Activated CD8-positive, alpha-beta T cell treated with anti-CD3 and anti-CD28 coated beads, Interleukin-2, amount 10 ng/mL, durations not matched to agents 7 days and 5 days (primary cell): ENCODE data around the gene OSBP2. TPM values are rescaled to one million over a fixed set of nuclear protein-coding genes. Genes with fewer than 3 reads are reported as not detected.
A peak's percentile ranks its signal among the peaks of the same experiment; 100 is the strongest.

Experiments used
- ATAC-seq: fragments of 150-1000 bp; cut with Tn5 transposase; one replicate; pipeline ENCODE4 v1.10.0; 2021; ENCODE audit warnings: moderate library complexity
- CTCF ChIA-PET: fragments of 350-600 bp; sonication (Branson Sonifier 250); formaldehyde crosslinking; loops from one replicate; lab custom pipeline; 2021; ENCODE audit warnings: antibody characterized with exemption; lab: Charles Lee
- POLR2A ChIA-PET: fragments of 350-600 bp; sonication (Branson Sonifier 250); formaldehyde crosslinking; loops from one replicate; lab custom pipeline; 2021; ENCODE audit warnings: antibody characterized with exemption; lab: Charles Lee
- DNase-seq: peaks from one replicate; pipeline ENCODE4 v3.0.0-alpha.2; 2020
- H3K27ac Mint-ChIP-seq: one replicate; pipeline ENCODE4 v1.8.0; 2021; ENCODE audit warnings: mild to moderate bottlenecking, mixed read lengths
- H3K27me3 Mint-ChIP-seq: one replicate; pipeline ENCODE4 v1.8.0; 2021; ENCODE audit warnings: low read depth, mixed read lengths
- H3K36me3 Mint-ChIP-seq: one replicate; pipeline ENCODE4 v1.8.0; 2021; ENCODE audit warnings: low read depth, mixed read lengths
- H3K4me1 Mint-ChIP-seq: one replicate; pipeline ENCODE4 v1.8.0; 2021; ENCODE audit warnings: low read depth, mixed read lengths
- H3K4me3 Mint-ChIP-seq: one replicate; pipeline ENCODE4 v1.8.0; 2021; ENCODE audit warnings: mild to moderate bottlenecking, mixed read lengths
- H3K9me3 Mint-ChIP-seq: one replicate; pipeline ENCODE4 v1.8.0; 2022; ENCODE audit warnings: mixed read lengths; ENCODE audit not compliant: insufficient read depth
- microRNA-seq: library from miRNA; unstranded; fragments of <30 nt; microRNA quantifications from one replicate; pipeline ENCODE4 v1.2.0, GENCODE V29; 2022
- total RNA-seq, 2 experiments: library from RNA; stranded (reverse); gene quantifications; one replicate each; pipeline ENCODE4 v1.2.3, GENCODE V29; 2021

The OSBP2 gene
- total RNA-seq, 2 experiments from 2014 or later = 0.42 to 0.55 TPM

DNA sequence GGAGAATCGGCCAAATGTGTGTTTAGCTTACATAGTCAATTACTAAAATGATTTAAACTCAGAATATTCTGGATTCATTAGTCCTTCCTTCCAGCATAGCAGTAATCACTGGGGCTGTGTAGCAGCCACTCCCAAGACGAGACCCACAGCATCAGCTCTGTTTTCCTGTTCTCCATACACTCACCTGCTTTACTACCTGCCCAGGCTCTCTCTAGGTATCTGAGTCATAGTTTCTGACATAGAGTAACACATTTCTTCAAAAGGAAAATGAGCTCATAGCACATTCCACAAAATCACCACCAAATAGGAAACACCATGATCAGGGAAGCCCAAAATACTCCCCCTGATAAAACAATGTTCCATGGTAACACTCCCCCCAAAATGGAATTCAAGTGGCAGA, 251.0 kb downstream of the OSBP2 start:
- no peaks in the 10 kb centered on the region for H3K27me3 Mint-ChIP-seq
- no peak overlapping the region for H3K4me3 Mint-ChIP-seq
- ATAC-seq = no peak
- H3K9me3 Mint-ChIP-seq = no peaks in the 10 kb centered on the region
- peaks cover 67% of the 10 kb centered on the region for H3K36me3 Mint-ChIP-seq
- no peak for DNase-seq
- POLR2A ChIA-PET = interaction anchor here (1.5 to 2.9 kb wide), 2 partner anchors 23 to 26 kb away, joined by 4 to 23 read pairs; partner anchors contain the start of genes MORC2 and TUG1
- peaks cover 57% of the 10 kb centered on the region for H3K4me1 Mint-ChIP-seq
- H3K27ac Mint-ChIP-seq = peak overlapping the region; percentile 56
- CTCF ChIA-PET = interaction anchor here (0.8 to 2.8 kb wide), 6 partner anchors 20 to 311 kb away, joined by 3 to 37 read pairs (median 4); partner anchors contain the start of genes SELENOM and TUG1

DNA sequence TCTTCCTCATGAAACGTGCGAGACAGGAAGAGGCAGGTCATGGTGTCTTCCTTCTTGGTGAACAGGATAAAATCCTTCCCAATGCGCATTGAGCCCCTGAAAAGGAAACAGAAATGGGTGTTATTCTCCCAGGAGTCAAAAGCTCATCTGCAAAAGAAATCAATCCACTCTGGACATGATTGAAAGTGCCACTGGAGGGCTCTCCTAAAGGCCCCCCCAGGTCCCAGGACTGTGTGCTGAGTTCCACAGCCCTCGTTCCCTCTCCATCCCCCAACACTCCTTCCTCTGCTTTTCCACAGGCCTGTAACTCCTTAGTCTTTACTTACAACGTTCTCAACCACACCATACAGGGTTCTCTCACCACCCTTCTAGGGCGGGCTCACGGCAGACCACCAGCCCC, 251.7 kb downstream of the OSBP2 start:
- Mint-ChIP-seq H3K27ac (peak overlapping the region; percentile 56), H3K9me3 (no peaks in the 10 kb centered on the region), H3K4me3 (no peak overlapping the region), H3K4me1 (peaks cover 55% of the 10 kb centered on the region), H3K36me3 (peaks cover 67% of the 10 kb centered on the region), H3K27me3 (no peaks in the 10 kb centered on the region)
- no peak for ATAC-seq
- no peak for DNase-seq
- ChIA-PET CTCF (interaction anchor here (0.9 to 2.8 kb wide), 7 partner anchors 20 to 161 kb away, joined by 3 to 37 read pairs (median 5); partner anchors contain the start of genes MORC2, SELENOM and TUG1), POLR2A (interaction anchor here (1.5 to 2.9 kb wide), 2 partner anchors 23 to 25 kb away, joined by 4 to 23 read pairs; partner anchors contain the start of genes MORC2 and TUG1)

DNA sequence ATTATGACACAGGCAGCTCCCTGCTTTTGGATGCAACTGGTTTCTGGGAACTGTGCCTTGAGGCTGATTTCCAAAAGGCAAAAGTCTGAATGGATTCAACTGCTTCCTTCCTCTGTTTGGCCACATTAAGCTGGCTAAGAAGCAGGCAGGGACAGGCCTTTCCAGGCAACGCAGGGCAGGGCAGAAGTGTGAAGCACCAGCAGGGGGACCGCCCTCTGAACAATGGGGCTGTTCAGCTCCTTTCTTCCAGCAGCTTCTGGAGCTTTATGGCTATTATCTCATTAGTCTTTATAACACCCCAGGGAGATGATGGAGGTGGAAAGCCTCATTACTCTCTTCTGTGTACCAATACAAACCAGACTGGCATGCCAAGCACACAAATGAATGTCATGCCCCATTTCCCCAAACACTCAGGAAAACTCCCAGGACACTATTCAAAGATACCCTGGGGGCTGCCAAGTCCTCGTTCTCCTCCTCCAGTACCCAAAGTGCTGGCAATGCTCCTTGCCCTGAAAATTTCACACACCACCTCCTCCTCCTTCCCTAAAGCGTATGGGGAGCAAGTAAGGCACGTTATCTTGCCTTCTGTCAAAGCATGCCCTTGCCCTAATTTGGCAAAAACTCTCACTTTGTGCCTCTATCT, 252.6 kb downstream of the OSBP2 start:
- Mint-ChIP-seq H3K27ac (no peak overlapping the region), H3K9me3 (no peaks in the 10 kb centered on the region), H3K4me3 (no peak overlapping the region), H3K36me3 (peaks cover 60% of the 10 kb centered on the region), H3K27me3 (no peaks in the 10 kb centered on the region), H3K4me1 (peaks cover 54% of the 10 kb centered on the region)
- ChIA-PET POLR2A (interaction anchor here (1.5 to 2.9 kb wide), 2 partner anchors 22 to 24 kb away, joined by 4 to 23 read pairs; partner anchors contain the start of genes MORC2 and TUG1), CTCF (interaction anchor here (0.9 to 2.8 kb wide), 5 partner anchors 19 to 137 kb away, joined by 3 to 37 read pairs (median 9); partner anchors contain the start of genes MORC2 and TUG1)
- no peak for DNase-seq
- ATAC-seq = no peak

DNA sequence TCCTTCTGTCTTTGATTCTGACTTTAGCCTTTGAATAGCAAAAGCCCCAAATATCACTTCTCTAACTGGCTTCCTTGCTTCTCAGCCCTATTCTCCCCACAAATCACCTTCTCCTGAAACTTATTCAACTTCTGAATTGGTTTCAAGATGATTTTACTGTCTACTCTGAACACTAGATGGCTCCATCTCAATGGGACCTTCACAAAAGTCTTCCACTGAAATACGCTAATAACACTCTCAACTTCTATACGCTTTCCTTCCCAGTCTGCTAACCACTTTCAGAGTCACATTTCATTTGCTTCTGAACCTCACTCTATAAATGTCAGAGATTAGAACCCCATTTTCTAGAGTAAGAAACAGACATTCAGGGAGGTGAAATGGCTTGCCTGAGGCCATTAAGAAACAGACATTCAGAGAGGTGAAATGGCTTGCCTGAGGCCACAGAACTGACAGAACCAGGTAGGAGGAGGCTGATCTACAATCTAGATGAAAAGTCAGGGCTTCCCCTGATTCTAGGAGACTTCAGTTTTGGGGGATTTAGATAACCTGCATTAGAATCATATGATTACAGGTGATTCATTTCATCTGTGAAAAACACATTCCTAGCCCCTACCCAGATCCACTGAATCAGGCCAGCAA, 253.3 kb downstream of the OSBP2 start:
- H3K4me1 Mint-ChIP-seq = peaks cover 55% of the 10 kb centered on the region
- no peak overlapping the region for H3K27ac Mint-ChIP-seq
- DNase-seq (no peak), ATAC-seq (no peak)
- H3K9me3 Mint-ChIP-seq = no peaks in the 10 kb centered on the region
- POLR2A ChIA-PET = no interaction called here
- no peak overlapping the region for H3K4me3 Mint-ChIP-seq
- CTCF ChIA-PET = interaction anchor here (0.8 to 2.8 kb wide), 7 partner anchors 18 to 137 kb away, joined by 3 to 37 read pairs (median 3); partner anchors contain the start of genes MORC2 and TUG1
- H3K36me3 Mint-ChIP-seq = peaks cover 62% of the 10 kb centered on the region
- no peaks in the 10 kb centered on the region for H3K27me3 Mint-ChIP-seq

DNA sequence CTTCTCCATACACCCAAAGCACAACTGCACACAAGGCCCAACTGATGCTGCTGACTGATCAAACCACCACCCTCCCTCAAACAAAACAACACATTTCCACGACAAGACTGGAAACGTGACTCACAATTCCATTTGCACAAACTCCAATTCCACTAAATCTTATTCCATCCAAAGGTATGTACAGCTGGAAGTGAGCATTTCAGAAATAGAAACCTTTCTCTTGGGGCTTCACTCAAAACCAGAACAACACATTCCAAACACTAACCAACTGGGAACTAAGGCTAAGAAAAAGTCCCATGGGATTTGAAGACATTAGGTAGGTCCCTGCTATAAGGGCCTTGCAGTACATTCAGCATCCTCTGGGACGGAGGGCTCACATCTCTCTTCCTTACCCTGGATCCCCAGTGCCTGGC, 254.3 kb downstream of the OSBP2 start:
- Mint-ChIP-seq H3K27ac (no peak overlapping the region), H3K27me3 (no peaks in the 10 kb centered on the region), H3K4me3 (no peak overlapping the region), H3K9me3 (no peaks in the 10 kb centered on the region), H3K4me1 (peaks cover 46% of the 10 kb centered on the region), H3K36me3 (peaks cover 57% of the 10 kb centered on the region)
- CTCF ChIA-PET = interaction anchor here (0.8 to 1.7 kb wide), 5 partner anchors 17 to 136 kb away, joined by 3 to 4 read pairs (median 3); no protein-coding TSS in a partner anchor
- POLR2A ChIA-PET = no interaction called here
- ATAC-seq = no peak
- DNase-seq = no peak

DNA sequence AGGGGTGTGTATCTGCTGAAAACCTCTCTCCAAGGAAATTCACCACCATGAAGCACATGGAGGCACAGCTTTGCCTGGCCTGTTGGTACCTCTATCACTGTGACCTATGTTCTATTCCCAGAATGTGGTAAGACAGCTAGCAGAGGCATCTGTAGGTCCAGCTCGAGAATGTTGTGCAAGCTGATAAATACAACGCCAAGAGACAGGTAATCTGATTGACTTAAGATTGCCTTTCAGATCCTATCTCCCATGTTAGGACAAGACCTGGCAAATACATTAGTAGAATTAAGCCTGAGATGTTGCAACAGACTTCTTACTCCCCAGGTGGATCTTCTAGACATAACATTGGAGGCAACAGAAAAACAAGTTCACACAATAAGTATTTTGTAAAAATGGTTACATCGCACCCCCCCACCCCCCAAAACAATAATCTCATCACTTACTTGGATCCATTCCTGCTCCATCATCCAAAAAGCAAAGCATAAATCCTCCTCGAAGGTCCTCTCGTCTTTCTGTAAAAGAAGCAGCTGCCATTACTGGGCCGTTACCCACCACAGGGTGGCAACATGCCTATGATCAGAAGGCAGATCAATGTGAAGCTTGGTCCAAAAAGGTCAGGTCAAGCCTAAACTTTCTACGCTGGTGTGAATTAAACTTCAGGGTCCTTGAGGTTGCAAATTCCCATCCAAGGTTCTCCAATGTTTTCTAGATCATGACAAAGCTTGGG, 255.4 kb downstream of the OSBP2 start:
- Mint-ChIP-seq H3K9me3 (no peaks in the 10 kb centered on the region), H3K27me3 (no peaks in the 10 kb centered on the region), H3K27ac (no peak overlapping the region), H3K4me1 (peaks cover 36% of the 10 kb centered on the region), H3K36me3 (peaks cover 54% of the 10 kb centered on the region), H3K4me3 (no peak overlapping the region)
- POLR2A ChIA-PET = interaction anchor here (0.6 to 0.9 kb wide), 2 partner anchors 18 to 28 kb away, joined by 3 read pairs; partner anchors contain the start of gene MORC2
- DNase-seq (no peak), ATAC-seq (no peak)
- CTCF ChIA-PET = interaction anchor here (0.6 to 2.9 kb wide), 4 partner anchors 65 to 280 kb away, joined by 3 to 14 read pairs (median 4); no protein-coding TSS in a partner anchor

DNA sequence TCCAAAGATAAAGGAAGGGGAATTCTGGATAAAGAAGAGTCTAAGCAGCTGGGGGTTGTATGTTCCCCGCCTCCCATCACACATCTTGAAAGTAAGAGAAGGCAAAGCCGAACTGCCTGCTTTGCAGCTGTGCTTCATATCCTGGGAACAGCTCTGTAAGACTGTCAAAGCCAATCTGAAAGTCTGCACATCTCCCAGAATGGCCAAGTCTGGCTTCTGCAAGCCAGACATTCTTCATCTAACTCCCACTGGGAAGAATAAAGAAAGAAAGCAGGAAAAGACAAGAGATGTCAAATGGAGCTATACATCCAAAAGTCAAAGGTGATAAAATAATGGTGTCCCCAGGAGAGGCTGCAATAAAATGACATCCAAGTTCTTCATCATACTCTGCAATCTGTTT, 258.5 kb downstream of the OSBP2 start:
- DNase-seq (no peak), ATAC-seq (no peak)
- H3K36me3 Mint-ChIP-seq = peaks cover 57% of the 10 kb centered on the region
- H3K4me1 Mint-ChIP-seq = peaks cover 27% of the 10 kb centered on the region
- no peaks in the 10 kb centered on the region for H3K9me3 Mint-ChIP-seq
- CTCF ChIA-PET = interaction anchor here (0.9 kb wide), 1 partner anchor 129 kb away, joined by 3 read pairs; no protein-coding TSS in a partner anchor
- H3K27ac Mint-ChIP-seq = no peak overlapping the region
- H3K27me3 Mint-ChIP-seq = no peaks in the 10 kb centered on the region
- H3K4me3 Mint-ChIP-seq = no peak overlapping the region
- POLR2A ChIA-PET = interaction anchor here (0.8 to 1.1 kb wide), 3 partner anchors 12 to 132 kb away, joined by 3 to 5 read pairs (median 3); partner anchors contain the start of genes MORC2 and TUG1

DNA sequence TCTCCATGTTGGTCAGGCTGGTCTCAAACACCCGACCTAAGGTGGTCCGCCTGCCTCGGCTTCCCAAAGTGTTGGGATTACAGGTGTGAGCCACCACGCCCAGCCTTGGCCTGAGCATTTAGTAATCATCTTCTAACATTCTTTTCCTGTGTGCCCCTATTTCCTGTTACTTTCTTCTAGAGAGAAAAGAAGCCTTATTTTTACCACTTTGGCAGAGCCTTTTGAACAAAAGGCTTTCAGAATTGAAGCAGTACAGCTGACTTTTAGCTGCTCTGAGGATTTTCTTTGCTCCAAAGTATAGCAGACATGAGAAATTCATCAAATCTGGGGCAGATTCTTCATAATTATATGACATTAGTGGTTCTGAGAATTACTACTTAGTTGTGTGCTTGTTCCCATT, 260.5 kb downstream of the OSBP2 start:
- no peak for ATAC-seq
- peak overlapping the region; percentile 64 for H3K27ac Mint-ChIP-seq
- H3K36me3 Mint-ChIP-seq = peaks cover 47% of the 10 kb centered on the region
- H3K4me3 Mint-ChIP-seq = no peak overlapping the region
- CTCF ChIA-PET = no interaction called here
- H3K4me1 Mint-ChIP-seq = peaks cover 30% of the 10 kb centered on the region
- DNase-seq = no peak
- no peaks in the 10 kb centered on the region for H3K27me3 Mint-ChIP-seq
- POLR2A ChIA-PET = interaction anchor here (1.3 kb wide), 1 partner anchor 14 kb away, joined by 5 read pairs; the partner anchor contains the start of gene TUG1
- no peaks in the 10 kb centered on the region for H3K9me3 Mint-ChIP-seq

Small RNAs within 50 kb of the gene (microRNA-seq; reads per million reads assigned to microRNA genes)
- 4.6 reads per million for gene MIR3200

Other genes starting within 250 kb of the OSBP2 start
- not detected for gene SEC14L3, start 222.9 kb upstream of the OSBP2 start, total RNA-seq
- not detected for gene SEC14L4, start 189.2 kb upstream of the OSBP2 start, total RNA-seq
- not detected for gene SEC14L6, start 148.1 kb upstream of the OSBP2 start, total RNA-seq
- gene GAL3ST1, start 120.2 kb upstream of the OSBP2 start, total RNA-seq = not detected
- 10 to 100 TPM; 65.8 to 68.8 TPM for gene PES1, start 103.0 kb upstream of the OSBP2 start, total RNA-seq
- under 1 TPM; 0.24 to 0.34 TPM for gene TCN2, start 87.7 kb upstream of the OSBP2 start, total RNA-seq
- gene SLC35E4, start 59.1 kb upstream of the OSBP2 start, total RNA-seq = 1 to 10 TPM; 1.8 to 1.9 TPM
- gene DUSP18, start 27.0 kb upstream of the OSBP2 start, total RNA-seq = 1 to 10 TPM; 7.0 to 7.6 TPM